Activated CD4-positive, alpha-beta T cell treated with anti-CD3 and anti-CD28 coated beads, Interleukin-2, Interleukin-4, amounts not matched to agents 100 ng/mL and 50 ng/mL, durations not matched to agents 16 hours and 8 hours (primary cell): ENCODE data around the gene MYOM1.
"Not testable (repeated sequence)": the region's sequence is repeated elsewhere in the genome, so short reads cannot be mapped to it uniquely, and the experiment has no call there.

Source experiments
- DNase-seq: peaks from one replicate; pipeline ENCODE4 v3.0.0-alpha.2; 2020; ENCODE audit warnings: low spot score

Gene MYOM1

GRCh38 chr18:3248658-3249359, 29.0 kb upstream of the MYOM1 start:
- DNase-seq = peak; percentile 81

GRCh38 chr18:3248062-3248657, 28.4 kb upstream of the MYOM1 start:
- no peak for DNase-seq

- peak; percentile 98 for DNase-seq
Observed at GRCh38 chr18:3247240-3248061, 27.7 kb upstream of the MYOM1 start, which contains the start of gene MYL12A. Gene MYL12A (plus strand): TSS chr18:3247801. CDS start chr18:3253248, 5,447 bp downstream.

GRCh38 chr18:3246635-3247239, 27.0 kb upstream of the MYOM1 start:
- no peak for DNase-seq

- DNase-seq = peak; percentile 88
Observed at GRCh38 chr18:3245853-3246634, 26.3 kb upstream of the MYOM1 start.

- no peak for DNase-seq
Observed at GRCh38 chr18:3245185-3245564, 25.4 kb upstream of the MYOM1 start.

GRCh38 chr18:3238742-3239141, 19.0 kb upstream of the MYOM1 start:
- no peak for DNase-seq

- no peak for DNase-seq
Observed at GRCh38 chr18:3236470-3236869, 16.7 kb upstream of the MYOM1 start.

- no peak for DNase-seq
Observed at GRCh38 chr18:3235846-3236245, 16.1 kb upstream of the MYOM1 start.

GRCh38 chr18:3234457-3234856, 14.7 kb upstream of the MYOM1 start:
- no peak for DNase-seq

- no peak for DNase-seq
Observed at GRCh38 chr18:3233433-3234168, 13.8 kb upstream of the MYOM1 start.

GRCh38 chr18:3233004-3233403, 13.2 kb upstream of the MYOM1 start:
- DNase-seq = no peak

- DNase-seq = no peak
Observed at GRCh38 chr18:3230401-3231334, 10.9 kb upstream of the MYOM1 start.

- no peak for DNase-seq
Observed at GRCh38 chr18:3226048-3226447, 6.3 kb upstream of the MYOM1 start.

GRCh38 chr18:3225588-3225987, 5.8 kb upstream of the MYOM1 start:
- DNase-seq = no peak

- DNase-seq = no peak
Observed at GRCh38 chr18:3224223-3224622, 4.5 kb upstream of the MYOM1 start.

- DNase-seq = peak; percentile 35
Observed at GRCh38 chr18:3223356-3223755, 3.6 kb upstream of the MYOM1 start.

- DNase-seq = no peak
Observed at GRCh38 chr18:3221496-3221895, 1.7 kb upstream of the MYOM1 start.

- not testable (repeated sequence) for DNase-seq
Observed at GRCh38 chr18:3220868-3221267, 1.1 kb upstream of the MYOM1 start.

- no peak for DNase-seq
Observed at GRCh38 chr18:3219241-3219630, 532 bp downstream of the MYOM1 start.
